Hepatocyte (in vitro differentiated cells): ENCODE data around the gene VSTM2L. TPM values are rescaled to one million over a fixed set of nuclear protein-coding genes. Genes with fewer than 3 reads are reported as not detected.

ENCODE experiments used
- DNase-seq: peaks from one replicate; pipeline ENCODE4 v3.0.0-alpha.2; 2016; ENCODE audit warnings: low spot score
- H2AFZ ChIP-seq: fragments of 200-600 bp; sonication (generic); 2 replicates; pipeline ENCODE4 v1.6.0; 2016; ENCODE audit warnings: antibody characterized with exemption, mild to moderate bottlenecking
- H3K27ac ChIP-seq: fragments of 200-600 bp; sonication (generic); 2 replicates; pipeline ENCODE4 v1.5.1; 2016; ENCODE audit warnings: mild to moderate bottlenecking
- H3K27me3 ChIP-seq: fragments of 200-600 bp; sonication (generic); 2 replicates; pipeline ENCODE4 v1.6.1; 2016
- H3K36me3 ChIP-seq: fragments of 200-600 bp; sonication (generic); replicated peaks from 2 replicates; pipeline ENCODE4 v1.5.1; 2016; ENCODE audit warnings: low read depth; ENCODE audit not compliant: insufficient read depth
- H3K4me1 ChIP-seq: fragments of 200-600 bp; sonication (generic); 2 replicates; pipeline ENCODE4 v1.5.1; 2016; ENCODE audit warnings: mild to moderate bottlenecking, moderate library complexity; ENCODE audit not compliant: insufficient read depth
- H3K4me2 ChIP-seq: fragments of 200-600 bp; sonication (generic); 2 replicates; pipeline ENCODE4 v1.6.0; 2016
- H3K4me3 ChIP-seq: fragments of 200-600 bp; sonication (generic); 2 replicates; pipeline ENCODE4 v1.5.1; 2016; ENCODE audit warnings: mild to moderate bottlenecking
- H3K79me2 ChIP-seq: fragments of 200-600 bp; sonication (generic); 2 replicates; pipeline ENCODE4 v1.6.0; 2017; ENCODE audit warnings: mild to moderate bottlenecking
- H3K9me2 ChIP-seq: fragments of 200-600 bp; sonication (generic); replicated peaks from 2 replicates; pipeline ENCODE4 v1.6.0; 2017; ENCODE audit warnings: mild to moderate bottlenecking; ENCODE audit not compliant: insufficient read depth
- H3K9me3 ChIP-seq: fragments of 200-600 bp; sonication (generic); 2 replicates; pipeline ENCODE4 v1.5.1; 2016; ENCODE audit warnings: low read depth, mild to moderate bottlenecking
- H4K20me1 ChIP-seq: fragments of 200-600 bp; sonication (generic); 2 replicates; pipeline ENCODE4 v1.6.0; 2016; ENCODE audit warnings: mild to moderate bottlenecking; ENCODE audit not compliant: insufficient read depth, poor library complexity, severe bottlenecking
- EZH2 ChIP-seq: fragments of 200-600 bp; sonication (generic); IDR thresholded peaks from 2 replicates; pipeline ENCODE4 v1.6.1; 2016; ENCODE audit warnings: antibody characterized with exemption, mild to moderate bottlenecking, borderline replicate concordance
- EZH2phosphoT487 ChIP-seq: fragments of 200-600 bp; sonication (generic); IDR thresholded peaks from one replicate; pipeline ENCODE4 v1.6.1; 2018; ENCODE audit warnings: antibody characterized with exemption, mild to moderate bottlenecking, low read depth, moderate library complexity; ENCODE audit not compliant: unreplicated experiment, severe bottlenecking
- WGBS: methylation state at CpG from one replicate; pipeline ENCODE4 v1.1.6; 2016; ENCODE audit warnings: low lambda C conversion rate; ENCODE audit errors: missing lambda C conversion rate; 5-methylcytosine and 5-hydroxymethylcytosine counted together
- polyA plus RNA-seq: library from polyadenylated mRNA; unstranded; fragments of >200 nt; fragmentation: Nextera tagmentation; extraction: Ambion mirVana; gene quantifications from 2 replicates; pipeline ENCODE4 v1.2.1, GENCODE V29; 2016
- total RNA-seq: library from RNA; depleted of rRNA; stranded (reverse); fragments of >200 nt; gene quantifications from 2 replicates; pipeline ENCODE4 v1.2.3, GENCODE V29; 2014
- TF ChIP-seq, protein P1 (sequence below): fragments of 200-600 bp; sonication (generic); IDR thresholded peaks from 2 replicates; pipeline ENCODE4 v1.5.1; 2016; ENCODE audit warnings: antibody characterized with exemption, mild to moderate bottlenecking; ENCODE audit not compliant: poor library complexity

VSTM2L gene
- total and polyA plus RNA-seq, 2 experiments from 2014 or later, result 2.5 to 3.7 TPM

DNA sequence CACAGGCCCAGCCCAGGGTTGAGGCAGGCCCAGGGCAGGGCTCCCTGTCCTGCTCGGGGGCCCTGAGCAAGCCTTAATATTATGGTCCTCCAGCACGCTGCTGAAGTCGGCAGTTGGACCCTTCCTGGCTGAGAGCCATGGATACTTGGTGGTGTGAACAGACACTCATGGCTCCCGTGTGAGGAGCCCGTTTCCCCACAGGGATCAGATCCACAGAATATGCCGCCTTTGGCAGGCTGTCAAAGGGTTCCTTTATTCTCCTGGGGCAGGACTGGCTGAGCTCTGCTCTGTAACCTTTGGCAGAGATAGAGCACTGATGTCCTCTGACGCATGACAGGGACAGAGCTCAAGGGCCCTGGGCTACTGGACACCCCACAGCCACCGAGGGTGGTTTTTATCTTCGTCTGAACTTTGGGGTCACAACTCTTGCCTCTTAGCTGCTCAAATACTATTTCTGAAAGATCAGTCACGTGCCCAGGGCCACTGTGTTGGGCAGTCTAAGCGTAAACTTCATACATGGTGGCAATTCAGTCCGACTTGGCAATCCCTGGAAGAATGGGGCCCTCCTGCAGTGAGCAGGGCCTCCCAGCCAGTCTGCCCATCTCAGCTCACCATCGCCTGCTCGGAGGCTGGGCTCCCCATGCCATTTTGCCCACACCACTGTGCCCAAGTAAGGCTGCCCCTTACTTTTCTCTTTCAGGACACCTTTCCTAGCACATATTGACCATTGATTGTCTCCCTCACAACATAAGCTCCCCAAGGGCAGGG lies 81.3 kb downstream of the VSTM2L start:
- H3K36me3 ChIP-seq, result no peaks in the 10 kb centered on the region
- H3K27ac ChIP-seq, result no peak overlapping the region
- H3K4me1 ChIP-seq, result peaks cover 31% of the 10 kb centered on the region
- no peak overlapping the region for H3K4me2 ChIP-seq
- TF ChIP-seq, protein P1, sequence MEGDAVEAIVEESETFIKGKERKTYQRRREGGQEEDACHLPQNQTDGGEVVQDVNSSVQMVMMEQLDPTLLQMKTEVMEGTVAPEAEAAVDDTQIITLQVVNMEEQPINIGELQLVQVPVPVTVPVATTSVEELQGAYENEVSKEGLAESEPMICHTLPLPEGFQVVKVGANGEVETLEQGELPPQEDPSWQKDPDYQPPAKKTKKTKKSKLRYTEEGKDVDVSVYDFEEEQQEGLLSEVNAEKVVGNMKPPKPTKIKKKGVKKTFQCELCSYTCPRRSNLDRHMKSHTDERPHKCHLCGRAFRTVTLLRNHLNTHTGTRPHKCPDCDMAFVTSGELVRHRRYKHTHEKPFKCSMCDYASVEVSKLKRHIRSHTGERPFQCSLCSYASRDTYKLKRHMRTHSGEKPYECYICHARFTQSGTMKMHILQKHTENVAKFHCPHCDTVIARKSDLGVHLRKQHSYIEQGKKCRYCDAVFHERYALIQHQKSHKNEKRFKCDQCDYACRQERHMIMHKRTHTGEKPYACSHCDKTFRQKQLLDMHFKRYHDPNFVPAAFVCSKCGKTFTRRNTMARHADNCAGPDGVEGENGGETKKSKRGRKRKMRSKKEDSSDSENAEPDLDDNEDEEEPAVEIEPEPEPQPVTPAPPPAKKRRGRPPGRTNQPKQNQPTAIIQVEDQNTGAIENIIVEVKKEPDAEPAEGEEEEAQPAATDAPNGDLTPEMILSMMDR, result no peak
- TF ChIP-seq EZH2, result no peak
- TF ChIP-seq EZH2phosphoT487, result no peak
- no peak overlapping the region for H3K4me3 ChIP-seq
- DNase-seq, result no peak
- 79% methylated on average over 14 of the region's 14 CpGs for WGBS
- H4K20me1 ChIP-seq, result no peaks in the 10 kb centered on the region
- H3K79me2 ChIP-seq, result no peaks in the 10 kb centered on the region
- no peaks in the 10 kb centered on the region for H3K9me2 ChIP-seq
- H3K27me3 ChIP-seq, result no peaks in the 10 kb centered on the region
- no peaks in the 10 kb centered on the region for H3K9me3 ChIP-seq
- no peak overlapping the region for H2AFZ ChIP-seq

DNA sequence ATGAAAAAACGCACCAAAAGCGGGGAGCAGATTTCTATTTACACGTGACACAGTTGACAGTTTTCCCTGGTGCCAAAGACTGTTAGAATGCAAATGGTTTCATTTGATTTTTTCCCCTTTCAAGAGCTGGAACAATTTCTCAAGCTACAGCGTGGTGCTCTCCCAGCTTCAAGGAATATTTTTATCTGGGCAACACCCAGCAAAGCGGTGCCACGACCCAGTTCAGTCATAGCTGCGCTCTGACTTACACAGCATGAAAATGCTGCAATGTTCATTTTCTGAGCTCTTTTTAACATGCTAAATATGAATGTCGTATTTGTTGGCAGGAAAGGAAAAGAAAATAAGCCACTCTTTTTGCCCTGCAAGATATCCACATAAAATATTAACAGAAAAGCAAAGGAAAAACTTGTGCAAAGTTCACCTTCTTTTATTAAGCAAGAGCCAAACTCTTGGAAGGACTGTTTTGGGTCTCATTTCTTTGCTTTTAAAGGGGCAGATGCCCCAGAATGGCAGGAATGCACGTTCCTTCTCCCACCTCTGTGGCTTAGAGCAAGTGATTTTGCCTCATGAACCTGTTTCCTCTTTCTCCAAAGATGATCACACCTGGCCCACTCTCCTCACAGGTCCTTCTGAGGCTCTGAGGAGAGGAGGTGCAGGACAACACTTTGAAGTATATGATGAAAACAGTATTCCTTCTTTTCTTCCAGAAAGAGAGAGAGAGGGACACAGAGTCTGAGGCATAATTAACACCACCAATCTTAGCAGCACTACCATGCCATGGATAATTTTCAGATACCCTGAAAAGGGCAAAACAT lies 83.3 kb downstream of the VSTM2L start:
- peak overlapping the region; percentile 52 for H3K4me2 ChIP-seq
- WGBS, result 85% methylated on average over 9 of the region's 9 CpGs
- no peaks in the 10 kb centered on the region for H3K27me3 ChIP-seq
- no peaks in the 10 kb centered on the region for H3K36me3 ChIP-seq
- peak overlapping the region; percentile 87 for H3K27ac ChIP-seq
- no peak overlapping the region for H3K4me3 ChIP-seq
- H4K20me1 ChIP-seq, result no peaks in the 10 kb centered on the region
- no peak overlapping the region for H2AFZ ChIP-seq
- no peaks in the 10 kb centered on the region for H3K79me2 ChIP-seq
- no peaks in the 10 kb centered on the region for H3K9me2 ChIP-seq
- TF ChIP-seq, protein P1, result no peak
- TF ChIP-seq EZH2 (no peak), EZH2phosphoT487 (no peak)
- DNase-seq, result no peak
- H3K4me1 ChIP-seq, result peaks cover 51% of the 10 kb centered on the region
- H3K9me3 ChIP-seq, result no peaks in the 10 kb centered on the region

DNA sequence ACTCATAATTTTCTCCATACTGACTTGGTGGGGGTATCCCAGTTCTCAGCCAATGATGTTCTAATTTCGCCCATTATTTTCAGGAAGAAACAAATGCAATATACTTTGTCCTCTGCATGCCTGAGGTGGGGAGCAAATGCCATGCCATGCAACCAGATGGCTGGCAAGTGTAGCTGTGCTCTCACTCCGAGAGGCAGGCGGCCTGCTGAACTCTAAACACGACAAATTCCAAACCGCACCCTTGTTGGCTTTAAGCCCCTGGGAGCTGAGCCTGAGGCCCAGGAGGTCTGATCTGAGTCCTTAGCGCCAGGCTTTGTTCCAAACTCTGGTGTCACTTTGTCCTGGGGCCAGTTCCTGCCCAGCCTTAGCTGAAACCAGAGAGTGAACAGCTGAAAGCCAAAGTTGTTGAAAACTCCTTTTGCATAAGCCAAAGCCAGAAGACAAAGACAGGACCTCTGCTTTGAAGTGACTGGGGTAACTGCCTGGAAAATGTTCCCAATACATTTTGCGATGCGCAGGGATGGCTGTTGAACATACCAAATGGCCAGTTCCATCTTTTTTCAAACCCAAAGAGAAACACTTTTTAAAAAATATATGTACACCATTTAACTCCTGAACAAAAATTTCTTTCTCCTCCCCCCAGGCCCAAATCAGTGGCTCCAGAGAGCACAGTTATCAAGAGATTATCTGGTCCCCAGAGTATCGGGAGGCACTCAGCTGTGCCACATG lies 84.1 kb downstream of the VSTM2L start:
- no peaks in the 10 kb centered on the region for H4K20me1 ChIP-seq
- peak overlapping the region; percentile 87 for H3K27ac ChIP-seq
- H3K4me3 ChIP-seq, result no peak overlapping the region
- no peak for TF ChIP-seq EZH2phosphoT487
- no peak for TF ChIP-seq EZH2
- TF ChIP-seq, protein P1, result no peak
- 50% methylated on average over 9 of the region's 9 CpGs for WGBS
- no peaks in the 10 kb centered on the region for H3K79me2 ChIP-seq
- peak overlapping the region; percentile 52 for H3K4me2 ChIP-seq
- H3K9me3 ChIP-seq, result no peaks in the 10 kb centered on the region
- peaks cover 59% of the 10 kb centered on the region for H3K4me1 ChIP-seq
- no peaks in the 10 kb centered on the region for H3K27me3 ChIP-seq
- H3K36me3 ChIP-seq, result no peaks in the 10 kb centered on the region
- peak; percentile 66 for DNase-seq
- no peak overlapping the region for H2AFZ ChIP-seq
- H3K9me2 ChIP-seq, result no peaks in the 10 kb centered on the region
